Left cardiac atrium (tissue), 4 donors: ENCODE results near the gene DBNDD2. TPM values are rescaled to one million over a fixed set of nuclear protein-coding genes. Genes with fewer than 3 reads are reported as not detected.

Source experiments
- ATAC-seq, 2 donors: fragments of 200-7000 bp; cut with Tn5 transposase; one replicate each; pipeline ENCODE4 v1.9.1; 2020; ENCODE audit warnings: mild to moderate bottlenecking in 2 of 2, moderate library complexity in 2 of 2
- DNase-seq: peaks from one replicate; pipeline ENCODE4 v3.0.0-alpha.2; 2020
- intact Hi-C, 2 donors: fragments of 100-400 bp; cut with DNase I; formaldehyde crosslinking; loops; one replicate each; pipeline versions ENCODE4 v1.14.1 to v1.15.1; 2022 to 2023
- total RNA-seq, 2 donors: library from RNA; stranded (reverse); fragmentation: NEBNext Ultra II Directional; extraction: Animal tissue kit (Norgen Biotek cat#: 25700); gene quantifications; one replicate each; pipeline ENCODE4 v1.2.1, GENCODE V29; 2021
- donor health status: DM: no; HTN: yes; CAD: no.
- donor health status: DM: no; HTN: yes; CAD: no; lungs with severe emphysema.
- donor health status: DM: yes; HTN: yes; CAD: no.
- donor health status: Dilated cardiomyopathy.

DBNDD2 gene
- total RNA-seq, 2 donors from 2014 or later: 177 to 200 TPM

- intact Hi-C loops: no loop called here
- no peak for ATAC-seq
- no peak for DNase-seq
These were observed 1.6 kb downstream of the DBNDD2 start for GRCh38 chr20:45409521-45410272.

GRCh38 chr20:45410887-45411286 is 2.8 kb downstream of the DBNDD2 start:
- intact Hi-C loops: no loop called here
- ATAC-seq (no peak), DNase-seq (no peak)

- ATAC-seq (no peak), DNase-seq (no peak)
- intact Hi-C loops: no loop called here
These were observed 4.6 kb downstream of the DBNDD2 start for GRCh38 chr20:45412653-45413052.

GRCh38 chr20:45413479-45413878 is 5.4 kb downstream of the DBNDD2 start:
- DNase-seq: no peak
- no peak for ATAC-seq
- intact Hi-C loops: no loop called here

GRCh38 chr20:45415822-45416637 is 7.9 kb downstream of the DBNDD2 start, which contains the start of gene PIGT:
PIGT (plus strand) TSS chr20:45416141; CDS start chr20:45416157, 16 bp downstream.
- ATAC-seq (peak; percentile 86 to 97), DNase-seq (peak; percentile 91)

GRCh38 chr20:45416917-45417316 is 8.8 kb downstream of the DBNDD2 start:
- intact Hi-C loops: no loop called here
- DNase-seq: no peak
- no peak for ATAC-seq

More at GRCh38 chr20:45415822-45416637, 7.9 kb downstream of the DBNDD2 start, which contains the start of gene PIGT:
- intact Hi-C loops: no loop called here

- ATAC-seq (peak; percentile 38 to 90), DNase-seq (peak; percentile 84)
- intact Hi-C loops: no loop called here
These were observed 11.4 kb downstream of the DBNDD2 start for GRCh38 chr20:45419188-45420091.

- peak in 1 of 2 donors; percentile 6 for ATAC-seq
- DNase-seq: no peak
These were observed 12.0 kb downstream of the DBNDD2 start for GRCh38 chr20:45420125-45420524.

GRCh38 chr20:45423700-45424099 is 15.6 kb downstream of the DBNDD2 start:
- intact Hi-C loops: no loop called here
- DNase-seq (no peak), ATAC-seq (no peak)

More at GRCh38 chr20:45420125-45420524, 12.0 kb downstream of the DBNDD2 start:
- intact Hi-C loops: no loop called here

- no peak for DNase-seq
- ATAC-seq: no peak
- intact Hi-C loops: no loop called here
These were observed 17.5 kb downstream of the DBNDD2 start for GRCh38 chr20:45425561-45425960.

GRCh38 chr20:45426320-45427016 is 18.4 kb downstream of the DBNDD2 start:
- intact Hi-C loops: no loop called here
- peak; percentile 45 to 77 for ATAC-seq
- no peak for DNase-seq

GRCh38 chr20:45427236-45428149 is 19.4 kb downstream of the DBNDD2 start:
- intact Hi-C loops: no loop called here
- DNase-seq (peak; percentile 58), ATAC-seq (peak in 1 of 2 donors; percentile 51)

GRCh38 chr20:45429618-45430017 is 21.5 kb downstream of the DBNDD2 start:
- ATAC-seq (no peak), DNase-seq (no peak)
- intact Hi-C loops: no loop called here

GRCh38 chr20:45432294-45432693 is 24.2 kb downstream of the DBNDD2 start:
- intact Hi-C loops: no loop called here
- DNase-seq (no peak), ATAC-seq (no peak)

GRCh38 chr20:45433316-45433715 is 25.2 kb downstream of the DBNDD2 start:
- ATAC-seq (peak; percentile 71 to 79), DNase-seq (peak; percentile 70)
- intact Hi-C loops: no loop called here

- intact Hi-C loops: no loop called here
- ATAC-seq (no peak), DNase-seq (no peak)
These were observed 25.9 kb downstream of the DBNDD2 start for GRCh38 chr20:45433976-45434375.

- peak; percentile 97 to 98 for ATAC-seq
- intact Hi-C loops: loop anchor here (2.0 to 5.0 kb wide), 3 partner anchors 62 to 114 kb away; no protein-coding TSS in a partner anchor
- peak; percentile 91 for DNase-seq
These were observed 28.8 kb downstream of the DBNDD2 start for GRCh38 chr20:45436732-45437485.
